NCI-H748 treated with DMSO at 0.1 percent for 48 hours (cell line): ENCODE measurements around the gene FAM25A.

ENCODE experiments used
- DNase-seq: peaks from one replicate; lab custom pipeline; 2025; lab: John Stamatoyannopoulos, UW

FAM25A gene

GRCh38 chr10:87064651-87065050, 44.6 kb downstream of the FAM25A start:
- no peak for DNase-seq

- no peak for DNase-seq
Observed at GRCh38 chr10:87066178-87066577, 46.1 kb downstream of the FAM25A start.

- DNase-seq: no peak
Observed at GRCh38 chr10:87066865-87067264, 46.8 kb downstream of the FAM25A start.

- no peak for DNase-seq
Observed at GRCh38 chr10:87068281-87068680, 48.2 kb downstream of the FAM25A start.

- no peak for DNase-seq
Observed at GRCh38 chr10:87072449-87072848, 52.4 kb downstream of the FAM25A start.
